Measurements from ENCODE around the gene SLC25A10.
A peak's percentile ranks its signal among the peaks of the same experiment; 100 is the strongest.

The SLC25A10 gene

GRCh38 chr17:81686614-81687013 lies 25.5 kb upstream of the SLC25A10 start:
- DNase-seq (ENCODE audit: low read depth, low spot score) = no peak

DNA sequence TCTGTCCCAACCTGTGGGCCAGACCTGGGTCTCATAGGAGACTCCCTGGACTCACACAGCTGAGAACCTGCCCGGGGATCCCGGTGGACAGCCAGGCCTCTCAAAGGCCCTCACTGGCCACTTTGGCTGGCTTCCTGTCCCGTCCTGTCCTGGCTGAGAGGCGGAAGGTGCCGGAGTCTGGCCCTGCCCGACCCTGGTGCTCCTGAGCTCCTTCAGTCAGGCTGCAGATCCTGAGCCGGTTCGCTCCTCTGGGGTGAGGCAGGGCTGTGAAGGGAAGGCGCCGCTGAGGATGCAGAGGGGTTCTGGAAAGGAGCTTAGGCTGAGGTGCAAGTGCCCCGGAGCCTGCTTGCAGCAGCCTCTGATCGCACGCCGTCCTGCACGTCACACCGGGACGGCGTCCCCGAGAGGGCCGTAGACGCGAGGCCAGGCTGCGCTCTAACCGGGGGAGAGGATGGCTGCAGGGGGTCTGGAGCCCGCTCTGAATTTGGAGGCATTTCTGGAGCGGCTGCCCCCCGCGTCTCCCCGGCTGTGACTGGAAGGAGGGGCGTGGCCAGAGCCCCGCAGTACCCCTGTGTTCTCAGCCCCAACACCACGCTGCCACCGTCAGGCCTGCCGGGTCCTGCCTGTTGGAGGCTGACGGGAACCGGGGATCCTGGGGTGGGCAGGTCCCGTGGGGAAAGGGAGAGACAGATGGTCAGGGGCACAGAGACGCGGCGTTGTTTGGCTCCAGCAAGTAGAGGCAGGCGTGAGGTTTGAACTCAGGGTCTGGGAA lies 24.1 kb upstream of the SLC25A10 start:
- DNase-seq (ENCODE audit: low read depth, low spot score) = no peak

GRCh38 chr17:81688616-81689015 lies 23.5 kb upstream of the SLC25A10 start:
- no peak for DNase-seq (ENCODE audit: low read depth, low spot score)

GRCh38 chr17:81690066-81690465 lies 22.0 kb upstream of the SLC25A10 start:
- no peak for DNase-seq (ENCODE audit: low read depth, low spot score)

GRCh38 chr17:81690549-81690948 lies 21.5 kb upstream of the SLC25A10 start:
- DNase-seq (ENCODE audit: low read depth, low spot score) = no peak

- no peak for DNase-seq (ENCODE audit: low read depth, low spot score)
These were observed 20.9 kb upstream of the SLC25A10 start for GRCh38 chr17:81691196-81691595.

DNA sequence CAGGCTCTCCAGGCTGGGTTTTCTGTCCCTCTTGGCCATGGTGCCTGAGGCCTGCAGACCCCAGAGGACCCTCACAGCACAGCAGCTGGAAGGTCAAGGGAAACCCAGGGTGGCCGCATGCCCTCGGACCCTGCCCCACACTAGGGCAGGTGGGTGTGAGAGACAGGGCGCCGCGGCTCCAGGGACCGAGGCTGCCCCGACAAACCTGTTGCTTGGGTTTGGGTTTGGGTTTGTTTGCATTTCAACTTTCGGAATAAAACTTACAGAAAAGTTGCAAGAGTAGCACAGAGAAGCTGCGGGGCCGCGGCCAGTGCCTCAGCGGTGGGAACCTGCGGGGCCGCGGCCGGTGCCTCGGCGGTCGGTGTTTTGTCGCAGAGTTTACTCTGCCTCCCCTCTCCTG lies 20.5 kb upstream of the SLC25A10 start:
- DNase-seq (ENCODE audit: low read depth, low spot score) = no peak

DNA sequence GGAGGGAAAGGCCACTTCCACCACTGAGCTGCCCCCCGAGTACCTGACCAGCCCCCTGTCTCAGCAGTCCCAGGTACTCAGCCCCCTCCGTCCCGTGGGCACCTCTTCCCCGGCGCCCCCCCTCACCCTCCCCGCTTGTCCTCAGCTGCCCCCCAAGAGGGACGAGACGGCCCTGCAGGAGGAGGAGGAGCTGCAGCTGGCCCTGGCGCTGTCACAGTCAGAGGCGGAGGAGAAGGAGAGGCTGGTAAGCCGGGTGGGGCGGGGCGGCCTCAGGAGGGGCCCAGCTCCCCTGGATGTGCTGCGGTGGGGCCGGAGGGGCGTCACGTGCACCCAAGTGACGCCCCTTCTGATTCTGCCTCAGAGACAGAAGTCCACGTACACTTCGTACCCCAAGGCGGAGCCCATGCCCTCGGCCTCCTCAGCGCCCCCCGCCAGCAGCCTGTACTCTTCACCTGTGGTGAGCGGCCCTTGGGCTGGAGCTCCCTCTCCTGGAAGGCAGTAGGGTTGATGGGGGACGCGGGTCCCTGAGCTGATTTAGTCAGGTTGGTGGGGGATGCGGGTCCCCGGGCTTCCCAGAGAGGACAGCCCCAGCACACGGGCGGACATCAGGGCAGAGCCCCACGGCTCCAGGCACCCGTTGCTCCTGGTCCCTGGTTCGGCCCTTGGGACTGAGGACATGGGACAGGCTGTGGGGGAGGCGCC lies 18.4 kb upstream of the SLC25A10 start:
- DNase-seq (ENCODE audit: low read depth, low spot score) = no peak

GRCh38 chr17:81694810-81695209 lies 17.3 kb upstream of the SLC25A10 start:
- DNase-seq (ENCODE audit: low read depth, low spot score) = no peak

- DNase-seq (ENCODE audit: low read depth, low spot score) = no peak
These were observed 16.9 kb upstream of the SLC25A10 start for GRCh38 chr17:81695211-81695610.

GRCh38 chr17:81695801-81696200 lies 16.3 kb upstream of the SLC25A10 start:
- DNase-seq (ENCODE audit: low read depth, low spot score) = no peak

DNA sequence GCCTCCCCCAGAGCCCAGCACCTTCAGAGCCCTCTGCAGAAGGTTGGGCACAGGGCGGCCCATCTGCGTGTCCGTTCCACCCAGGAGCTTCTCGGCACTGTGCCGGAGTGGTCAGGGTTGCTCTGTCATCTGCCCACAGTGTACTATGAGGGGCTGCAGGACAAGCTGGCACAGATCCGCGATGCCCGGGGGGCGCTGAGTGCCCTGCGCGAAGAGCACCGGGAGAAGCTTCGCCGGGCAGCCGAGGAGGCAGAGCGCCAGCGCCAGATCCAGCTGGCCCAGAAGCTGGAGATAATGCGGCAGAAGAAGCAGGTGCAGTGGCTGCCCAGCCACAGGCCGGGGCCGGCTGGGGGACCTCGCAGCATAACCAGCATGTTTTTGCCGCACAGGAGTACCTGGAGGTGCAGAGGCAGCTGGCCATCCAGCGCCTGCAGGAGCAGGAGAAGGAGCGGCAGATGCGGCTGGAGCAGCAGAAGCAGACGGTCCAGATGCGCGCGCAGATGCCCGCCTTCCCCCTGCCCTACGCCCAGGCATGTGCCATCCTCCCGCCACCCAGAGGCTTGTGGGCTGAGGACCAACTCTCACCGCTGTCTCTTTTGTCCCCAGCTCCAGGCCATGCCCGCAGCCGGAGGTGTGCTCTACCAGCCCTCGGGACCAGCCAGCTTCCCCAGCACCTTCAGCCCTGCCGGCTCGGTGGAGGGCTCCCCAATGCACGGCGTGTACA lies 15.7 kb upstream of the SLC25A10 start:
- no peak for DNase-seq (ENCODE audit: low read depth, low spot score)

DNA sequence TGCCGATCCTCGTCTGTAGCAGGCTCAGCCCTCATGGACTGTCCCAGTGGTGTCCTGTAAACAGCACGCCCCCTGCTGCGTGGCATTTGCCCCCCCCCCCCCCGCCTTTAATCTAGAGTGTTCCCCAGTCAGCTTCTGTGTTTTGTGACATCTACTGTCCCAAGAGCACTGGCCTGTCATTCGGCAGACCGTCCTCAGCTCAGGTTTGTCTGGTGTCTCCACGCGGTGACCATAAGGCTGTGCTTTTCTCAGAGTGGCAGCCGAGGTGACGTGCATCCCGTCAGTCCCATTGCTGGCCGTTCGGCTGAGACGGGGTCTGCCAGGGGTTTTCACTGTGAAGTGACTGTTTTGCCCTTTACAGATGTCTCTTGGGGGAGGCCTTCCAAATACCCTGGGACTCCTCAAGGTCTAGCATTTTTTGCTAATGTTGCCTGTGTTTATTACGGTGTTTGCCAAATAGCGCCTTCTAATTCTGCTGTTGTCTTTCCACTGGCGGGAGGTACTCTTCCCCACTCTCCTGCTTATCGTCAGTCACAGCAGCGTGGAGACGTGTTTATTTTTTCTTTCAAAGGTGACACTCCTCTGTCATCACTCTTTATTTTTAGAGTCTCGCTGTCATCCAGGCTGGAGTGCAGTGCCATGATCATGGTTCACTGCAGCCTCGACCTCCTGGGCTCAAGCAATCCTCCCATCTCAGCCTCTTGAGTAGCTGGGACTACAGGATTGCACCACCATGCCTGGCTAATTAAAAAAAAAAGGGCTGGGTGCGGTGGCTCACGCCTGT lies 14.6 kb upstream of the SLC25A10 start:
- no peak for DNase-seq (ENCODE audit: low read depth, low spot score)

DNA sequence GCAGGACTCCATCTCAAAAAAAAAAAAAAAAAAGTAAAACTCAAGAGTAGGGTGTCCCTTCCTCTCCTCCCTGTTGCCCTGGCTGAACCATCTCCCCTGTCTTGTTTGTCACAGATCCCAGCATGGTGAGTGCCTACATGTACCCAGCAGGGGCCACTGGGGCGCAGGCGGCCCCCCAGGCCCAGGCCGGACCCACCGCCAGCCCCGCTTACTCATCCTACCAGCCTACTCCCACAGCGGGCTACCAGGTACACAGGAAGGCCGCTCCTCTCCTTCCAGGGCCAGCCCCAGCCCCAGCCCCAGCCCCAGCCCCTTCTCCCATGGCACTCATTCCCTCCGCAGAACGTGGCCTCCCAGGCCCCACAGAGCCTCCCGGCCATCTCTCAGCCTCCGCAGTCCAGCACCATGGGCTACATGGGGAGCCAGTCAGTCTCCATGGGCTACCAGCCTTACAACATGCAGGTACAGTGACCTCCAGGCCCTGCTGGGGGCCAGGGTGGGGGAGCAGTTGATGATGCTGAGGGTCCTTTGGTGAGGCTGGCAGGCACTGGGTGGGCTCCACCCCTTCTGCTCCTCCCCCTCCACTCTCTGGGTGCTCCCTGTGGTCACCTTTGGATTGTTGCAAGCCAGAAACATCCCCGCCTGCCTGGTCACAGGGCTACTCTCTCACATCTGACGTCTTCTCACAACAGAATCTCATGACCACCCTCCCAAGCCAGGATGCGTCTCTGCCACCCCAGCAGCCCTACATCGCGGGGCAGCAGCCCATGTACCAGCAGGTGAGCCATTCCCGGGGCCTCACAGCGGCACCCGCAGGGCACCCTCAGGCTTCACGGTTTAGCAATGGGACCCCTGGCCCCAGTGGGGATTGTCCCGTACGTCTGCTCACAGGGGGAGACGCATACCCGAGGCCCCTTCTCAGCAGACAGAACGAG lies 11.5 kb upstream of the SLC25A10 start:
- no peak for DNase-seq (ENCODE audit: low read depth, low spot score)

- no peak for DNase-seq (ENCODE audit: low read depth, low spot score)
These were observed 10.6 kb upstream of the SLC25A10 start for GRCh38 chr17:81701288-81702071.

GRCh38 chr17:81702934-81703746 lies 8.9 kb upstream of the SLC25A10 start, which contains the start of gene MRPL12:
TSS of gene MRPL12 (plus strand) at chr17:81703367. CDS start at chr17:81703502, 135 bp downstream.
- peak; percentile 76 for DNase-seq (ENCODE audit: low read depth, low spot score)

GRCh38 chr17:81703747-81704654 lies 8.1 kb upstream of the SLC25A10 start:
- DNase-seq (ENCODE audit: low read depth, low spot score) = no peak
